Activated T-helper 2 cell treated with anti-CD3 and anti-CD28 coated beads, Interferon-gamma antibody, Interleukin-2, Interleukin-4, amounts not matched to agents 10 μg/mL and 5 μg/mL and 100 μg/mL, durations not matched to agents 14 hours and 24 hours and 36 hours (primary cell): ENCODE results near the gene TNKS2. TPM values are rescaled to one million over a fixed set of nuclear protein-coding genes. Genes with fewer than 3 reads are reported as not detected.
A peak's percentile ranks its signal among the peaks of the same experiment; 100 is the strongest.

Experiments used
- DNase-seq: peaks from one replicate; pipeline ENCODE4 v3.0.0; 2021; ENCODE audit warnings: low spot score
- H3K27ac Mint-ChIP-seq: one replicate; pipeline ENCODE4 v1.8.0; 2021; ENCODE audit warnings: mixed read lengths
- H3K27me3 Mint-ChIP-seq: one replicate; pipeline ENCODE4 v1.8.0; 2021; ENCODE audit warnings: low read depth, mixed read lengths
- H3K36me3 Mint-ChIP-seq: one replicate; pipeline ENCODE4 v1.8.0; 2021; ENCODE audit warnings: low read depth, mixed read lengths
- H3K4me1 Mint-ChIP-seq: one replicate; pipeline ENCODE4 v1.8.0; 2021; ENCODE audit warnings: low read depth, mixed read lengths
- H3K4me3 Mint-ChIP-seq: one replicate; pipeline ENCODE4 v1.8.0; 2021; ENCODE audit warnings: low read depth, mild to moderate bottlenecking, moderate library complexity, mixed read lengths
- H3K9me3 Mint-ChIP-seq: one replicate; pipeline ENCODE4 v1.8.0; 2021; ENCODE audit warnings: mixed read lengths
- intact Hi-C: fragments of 100-400 bp; cut with micrococcal nuclease; formaldehyde crosslinking; loops from one replicate; pipeline ENCODE4 v1.15.1; 2023
- total RNA-seq: library from RNA; stranded (reverse); gene quantifications from 2 replicates; pipeline ENCODE4 v1.2.3, GENCODE V29; 2022

TNKS2 gene
- total RNA-seq, 1 donor from 2014 or later: 28.1 TPM

DNA sequence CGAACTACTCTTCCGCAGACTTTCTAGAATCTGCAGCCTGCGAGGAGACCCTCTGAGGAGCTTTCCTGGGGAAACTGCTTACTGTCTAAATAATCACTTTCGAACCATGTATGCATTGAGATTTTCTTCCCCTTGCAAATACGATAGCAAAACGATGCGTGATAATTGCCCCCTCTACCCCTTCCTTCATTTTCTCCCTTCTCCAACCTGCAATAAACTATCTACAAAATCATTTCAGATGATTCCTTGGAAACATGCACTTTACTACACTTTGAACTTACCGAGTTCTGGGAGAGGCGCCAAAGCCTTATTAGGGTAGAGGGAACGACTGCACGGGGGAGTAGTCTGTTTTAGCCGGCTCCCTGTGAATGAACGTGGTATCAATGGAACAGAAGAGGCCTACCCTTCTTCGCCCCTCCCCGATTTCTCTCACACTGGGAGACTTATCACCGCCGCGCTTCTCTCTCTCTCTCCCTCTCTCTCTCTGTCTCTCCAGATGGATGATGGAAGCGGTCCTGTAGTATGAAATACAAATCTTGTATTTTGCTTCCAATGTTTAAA lies 111.0 kb downstream of the TNKS2 start, which contains the start of gene FGFBP3:
Gene FGFBP3 (minus strand): TSS at position 370 of the 561 bp plus-strand sequence. CDS start 517 bp downstream, outside the sequence.
- Mint-ChIP-seq H3K4me3 (peak within 1 kb of the TSS; percentile 84), H3K27me3 (peaks cover 19% of the 10 kb centered on the region), H3K4me1 (peaks cover 20% of the 10 kb centered on the region), H3K36me3 (peaks cover 12% of the 10 kb centered on the region), H3K27ac (peak within 1 kb of the TSS; percentile 51), H3K9me3 (no peaks in the 10 kb centered on the region)
- intact Hi-C loops: loop anchor here (1.0 to 10.0 kb wide), 5 partner anchors 14 to 684 kb away; partner anchors contain the start of genes BTAF1, PCGF5 and PPP1R3C
- no peak for DNase-seq

DNA sequence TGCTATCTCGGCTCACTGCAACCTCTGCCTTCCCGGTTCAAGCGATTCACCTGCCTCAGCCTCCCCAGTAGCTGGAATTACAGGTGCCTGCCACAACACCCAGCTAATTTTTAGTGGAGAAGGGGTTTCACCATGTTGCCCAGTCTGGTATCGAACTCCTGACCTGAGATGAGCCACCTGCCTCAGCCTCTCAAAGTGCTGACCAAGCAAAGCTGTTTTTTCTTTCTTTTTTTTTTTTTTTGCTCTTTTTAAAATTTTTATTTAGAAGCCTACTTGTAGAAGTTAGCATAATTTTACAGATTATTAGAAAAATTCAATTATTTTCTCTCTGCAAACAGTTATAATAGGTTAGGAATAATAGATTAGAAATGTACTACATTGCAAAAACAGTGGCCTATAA lies 112.2 kb downstream of the TNKS2 start:
- H3K27me3 Mint-ChIP-seq: peaks cover 30% of the 10 kb centered on the region
- intact Hi-C loops: loop anchor here (5.0 kb wide), 1 partner anchor 613 kb away; no protein-coding TSS in a partner anchor
- H3K4me1 Mint-ChIP-seq: peaks cover 20% of the 10 kb centered on the region
- H3K27ac Mint-ChIP-seq: no peak overlapping the region
- H3K36me3 Mint-ChIP-seq: peaks cover 8% of the 10 kb centered on the region
- H3K4me3 Mint-ChIP-seq: no peak overlapping the region
- no peak for DNase-seq
- H3K9me3 Mint-ChIP-seq: no peaks in the 10 kb centered on the region

Other genes starting within 250 kb of the TNKS2 start
- gene PPP1R3C, start 165.4 kb upstream of the TNKS2 start, total RNA-seq: 0.14 and 0.21 TPM in 2 replicates
- 1.8 and 2.4 TPM in 2 replicates for gene FGFBP3, start 111.1 kb downstream of the TNKS2 start, total RNA-seq
- gene BTAF1, start 125.3 kb downstream of the TNKS2 start, total RNA-seq: 66.0 and 68.2 TPM in 2 replicates